ENCODE measurements around the gene GP1BA. TPM values are rescaled to one million over a fixed set of nuclear protein-coding genes. Genes with fewer than 3 reads are reported as not detected.

GP1BA gene
- total RNA-seq, 1 donor from 2014 or later: not detected

DNA sequence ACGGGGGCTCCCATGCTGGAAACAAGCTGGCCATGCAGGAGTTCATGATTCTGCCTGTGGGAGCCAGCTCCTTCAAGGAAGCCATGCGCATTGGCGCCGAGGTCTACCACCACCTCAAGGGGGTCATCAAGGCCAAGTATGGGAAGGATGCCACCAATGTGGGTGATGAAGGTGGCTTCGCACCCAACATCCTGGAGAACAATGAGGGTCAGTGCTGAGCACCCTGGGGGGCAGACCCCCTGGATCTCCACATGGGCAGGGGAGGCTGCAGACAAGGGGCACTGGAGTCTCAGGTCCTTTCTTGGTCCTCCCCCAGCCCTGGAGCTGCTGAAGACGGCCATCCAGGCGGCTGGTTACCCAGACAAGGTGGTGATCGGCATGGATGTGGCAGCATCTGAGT is 23.0 kb downstream of the GP1BA start:
- TF ChIP-seq, protein P1, sequence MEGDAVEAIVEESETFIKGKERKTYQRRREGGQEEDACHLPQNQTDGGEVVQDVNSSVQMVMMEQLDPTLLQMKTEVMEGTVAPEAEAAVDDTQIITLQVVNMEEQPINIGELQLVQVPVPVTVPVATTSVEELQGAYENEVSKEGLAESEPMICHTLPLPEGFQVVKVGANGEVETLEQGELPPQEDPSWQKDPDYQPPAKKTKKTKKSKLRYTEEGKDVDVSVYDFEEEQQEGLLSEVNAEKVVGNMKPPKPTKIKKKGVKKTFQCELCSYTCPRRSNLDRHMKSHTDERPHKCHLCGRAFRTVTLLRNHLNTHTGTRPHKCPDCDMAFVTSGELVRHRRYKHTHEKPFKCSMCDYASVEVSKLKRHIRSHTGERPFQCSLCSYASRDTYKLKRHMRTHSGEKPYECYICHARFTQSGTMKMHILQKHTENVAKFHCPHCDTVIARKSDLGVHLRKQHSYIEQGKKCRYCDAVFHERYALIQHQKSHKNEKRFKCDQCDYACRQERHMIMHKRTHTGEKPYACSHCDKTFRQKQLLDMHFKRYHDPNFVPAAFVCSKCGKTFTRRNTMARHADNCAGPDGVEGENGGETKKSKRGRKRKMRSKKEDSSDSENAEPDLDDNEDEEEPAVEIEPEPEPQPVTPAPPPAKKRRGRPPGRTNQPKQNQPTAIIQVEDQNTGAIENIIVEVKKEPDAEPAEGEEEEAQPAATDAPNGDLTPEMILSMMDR (IDR thresholded peaks at IDR 0.05): no peak
- Mint-ChIP-seq H3K27me3 (ENCODE audit: unreplicated experiment) (no peaks in the 10 kb centered on the region), H3K9me3 (ENCODE audit: unreplicated experiment) (no peaks in the 10 kb centered on the region), H3K36me3 (ENCODE audit: unreplicated experiment) (peaks cover 11% of the 10 kb centered on the region), H3K4me1 (ENCODE audit: unreplicated experiment) (peaks cover 26% of the 10 kb centered on the region), H3K27ac (ENCODE audit: unreplicated experiment) (no peak overlapping the region), H3K4me3 (ENCODE audit: unreplicated experiment) (no peak overlapping the region)
- no peak for DNase-seq (ENCODE audit: extremely low spot score, unreplicated experiment)

DNA sequence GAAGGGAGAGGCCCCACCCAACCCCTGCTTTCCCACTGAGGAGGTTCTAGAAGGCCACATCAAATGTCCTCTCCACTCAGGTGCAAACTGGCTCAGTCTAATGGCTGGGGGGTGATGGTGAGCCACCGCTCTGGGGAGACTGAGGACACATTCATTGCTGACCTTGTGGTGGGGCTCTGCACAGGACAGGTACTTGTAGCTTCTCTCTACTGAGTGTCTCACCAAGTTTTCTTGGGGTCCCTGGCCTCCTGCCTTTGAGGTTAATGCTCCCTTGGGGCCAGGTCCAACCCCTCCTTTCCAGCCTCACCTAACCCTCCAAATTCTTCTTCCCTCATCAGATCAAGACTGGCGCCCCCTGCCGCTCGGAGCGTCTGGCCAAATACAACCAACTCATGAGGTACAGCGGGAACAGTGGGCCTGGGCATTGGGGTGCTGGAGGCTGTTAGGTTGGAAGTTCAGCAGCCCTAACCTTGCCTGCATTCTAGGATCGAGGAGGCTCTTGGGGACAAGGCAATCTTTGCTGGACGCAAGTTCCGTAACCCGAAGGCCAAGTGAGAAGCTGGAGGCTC is 24.5 kb downstream of the GP1BA start:
- TF ChIP-seq, protein P1 (IDR thresholded peaks at IDR 0.05): no peak
- H3K27ac Mint-ChIP-seq (ENCODE audit: unreplicated experiment): no peak overlapping the region
- peaks cover 17% of the 10 kb centered on the region for H3K36me3 Mint-ChIP-seq (ENCODE audit: unreplicated experiment)
- no peak for DNase-seq (ENCODE audit: extremely low spot score, unreplicated experiment)
- H3K27me3 Mint-ChIP-seq (ENCODE audit: unreplicated experiment): no peaks in the 10 kb centered on the region
- H3K4me1 Mint-ChIP-seq (ENCODE audit: unreplicated experiment): peaks cover 13% of the 10 kb centered on the region
- H3K4me3 Mint-ChIP-seq (ENCODE audit: unreplicated experiment): no peak overlapping the region
- no peaks in the 10 kb centered on the region for H3K9me3 Mint-ChIP-seq (ENCODE audit: unreplicated experiment)

DNA sequence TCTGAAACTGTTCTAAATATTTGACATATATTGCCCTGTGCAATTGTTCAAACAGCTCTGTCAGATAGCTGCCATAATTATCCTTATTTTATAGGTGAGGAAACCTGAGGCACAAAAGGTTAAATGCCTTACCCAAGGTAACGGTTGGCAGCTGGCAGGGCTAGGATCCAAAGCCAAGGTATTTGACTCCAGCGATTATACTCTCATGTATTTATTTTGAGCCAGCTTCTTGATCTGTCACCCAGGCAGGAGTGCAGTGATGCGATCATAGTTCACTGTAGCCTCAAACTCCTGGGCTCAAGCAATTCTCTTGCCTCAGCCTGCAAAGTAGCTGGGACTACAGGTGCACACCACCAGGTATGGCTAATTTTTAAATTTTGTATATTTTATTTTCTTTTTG is 26.0 kb downstream of the GP1BA start:
- Mint-ChIP-seq H3K4me1 (ENCODE audit: unreplicated experiment) (peaks cover 10% of the 10 kb centered on the region), H3K27me3 (ENCODE audit: unreplicated experiment) (no peaks in the 10 kb centered on the region), H3K36me3 (ENCODE audit: unreplicated experiment) (peaks cover 19% of the 10 kb centered on the region), H3K4me3 (ENCODE audit: unreplicated experiment) (no peak overlapping the region), H3K9me3 (ENCODE audit: unreplicated experiment) (no peaks in the 10 kb centered on the region), H3K27ac (ENCODE audit: unreplicated experiment) (no peak overlapping the region)
- no peak for DNase-seq (ENCODE audit: extremely low spot score, unreplicated experiment)
- TF ChIP-seq, protein P1 (IDR thresholded peaks at IDR 0.05): no peak

DNA sequence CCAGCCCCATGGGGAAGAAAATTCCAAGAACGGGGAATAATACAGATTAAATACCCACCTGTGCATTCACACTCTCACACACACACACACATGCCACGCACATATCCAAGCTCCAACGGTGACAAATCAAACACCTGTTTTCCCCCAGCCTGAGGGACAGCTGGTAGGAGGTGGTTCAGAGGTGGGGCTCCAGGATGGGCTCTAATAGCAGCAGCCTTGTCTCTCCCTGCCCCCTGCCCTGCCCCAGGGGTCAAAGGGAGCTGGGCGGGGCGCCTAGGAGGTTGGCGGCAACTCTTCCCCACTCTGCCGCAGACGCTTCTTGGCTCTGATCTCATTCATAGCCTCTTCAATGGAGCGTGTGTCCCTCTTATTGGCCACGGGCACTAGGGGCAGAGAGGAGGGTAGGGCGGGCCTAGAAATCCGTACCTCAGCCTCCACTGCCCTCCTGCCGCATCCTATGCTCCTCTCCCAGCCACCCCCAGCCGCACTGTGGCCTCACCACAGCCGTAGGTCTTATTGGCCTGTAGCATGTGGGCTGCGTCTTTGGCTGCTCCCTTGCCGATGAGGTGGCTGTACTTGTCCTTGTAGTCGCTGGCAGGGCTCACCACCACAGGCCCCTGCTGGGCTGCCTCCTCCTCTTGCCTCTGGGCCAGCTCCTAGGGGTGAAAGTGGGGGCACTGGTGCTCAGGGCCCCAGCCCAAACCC is 27.3 kb downstream of the GP1BA start:
- Mint-ChIP-seq H3K27me3 (ENCODE audit: unreplicated experiment) (no peaks in the 10 kb centered on the region), H3K27ac (ENCODE audit: unreplicated experiment) (no peak overlapping the region), H3K4me1 (ENCODE audit: unreplicated experiment) (no peaks in the 10 kb centered on the region), H3K4me3 (ENCODE audit: unreplicated experiment) (no peak overlapping the region), H3K36me3 (ENCODE audit: unreplicated experiment) (peaks cover 19% of the 10 kb centered on the region), H3K9me3 (ENCODE audit: unreplicated experiment) (no peaks in the 10 kb centered on the region)
- TF ChIP-seq, protein P1 (IDR thresholded peaks at IDR 0.05): no peak
- DNase-seq (ENCODE audit: extremely low spot score, unreplicated experiment): no peak

DNA sequence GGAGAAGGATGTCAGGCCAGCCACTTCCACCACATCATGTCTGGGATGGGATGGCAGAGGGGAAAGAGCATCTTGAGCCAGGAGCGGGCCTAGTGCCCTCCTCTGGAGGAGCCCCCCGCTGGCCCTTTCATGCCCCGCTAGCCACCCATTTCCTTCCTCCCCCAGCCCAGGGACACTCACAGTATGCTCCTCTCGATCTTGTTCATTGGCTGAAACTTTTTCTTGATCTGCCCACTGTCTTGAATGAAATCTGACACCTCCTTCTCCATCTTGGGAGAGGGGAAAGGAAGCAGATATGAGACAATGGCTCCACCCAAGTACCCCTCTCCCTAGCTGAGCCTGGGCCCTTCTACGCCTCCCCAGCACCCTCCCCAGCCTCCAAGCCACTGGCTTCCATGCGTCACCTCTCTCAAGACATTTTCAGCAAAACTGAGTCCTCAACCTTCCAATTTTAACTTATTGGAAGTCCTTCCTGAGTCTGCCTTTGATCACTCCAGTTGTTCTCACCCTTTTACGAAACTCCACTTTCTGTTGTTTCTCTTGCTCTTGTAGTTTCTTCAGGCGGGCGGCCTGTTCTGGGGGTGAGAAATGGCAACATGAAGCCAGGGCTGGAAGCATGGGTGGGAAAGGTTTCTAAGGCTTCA is 28.3 kb downstream of the GP1BA start:
- H3K9me3 Mint-ChIP-seq (ENCODE audit: unreplicated experiment): no peaks in the 10 kb centered on the region
- H3K27ac Mint-ChIP-seq (ENCODE audit: unreplicated experiment): no peak overlapping the region
- no peaks in the 10 kb centered on the region for H3K27me3 Mint-ChIP-seq (ENCODE audit: unreplicated experiment)
- H3K36me3 Mint-ChIP-seq (ENCODE audit: unreplicated experiment): peaks cover 22% of the 10 kb centered on the region
- DNase-seq (ENCODE audit: extremely low spot score, unreplicated experiment): no peak
- H3K4me3 Mint-ChIP-seq (ENCODE audit: unreplicated experiment): no peak overlapping the region
- peaks cover 2% of the 10 kb centered on the region for H3K4me1 Mint-ChIP-seq (ENCODE audit: unreplicated experiment)
- TF ChIP-seq, protein P1 (IDR thresholded peaks at IDR 0.05): no peak
